ENCODE results near the gene TRIO.

- TF ChIP-seq CTCF (IDR thresholded peaks at IDR 0.05; ENCODE audit: low read length) (no peak), EZH2 (optimal IDR thresholded peaks at IDR 0.05; ENCODE audit: low read depth, low read length) (no peak), EZH2phosphoT487 (IDR thresholded peaks at IDR 0.05; ENCODE audit: low read length) (no peak)
Observed at GRCh38 chr5:14406554-14406849, 263.4 kb downstream of the TRIO start.
